ENCODE measurements around the gene LSG1.

LSG1 gene

GRCh38 chr3:194659778-194660177 is 12.2 kb downstream of the LSG1 start:
- H3K9me3 Mint-ChIP-seq = no peaks in the 10 kb centered on the region
- no peaks in the 10 kb centered on the region for H3K27me3 Mint-ChIP-seq
- no peaks in the 10 kb centered on the region for H3K4me1 Mint-ChIP-seq (ENCODE audit: low read depth)
- no peak overlapping the region for H3K4me3 Mint-ChIP-seq
- intact Hi-C loops (cut with micrococcal nuclease) = no loop called here
- peaks cover 77% of the 10 kb centered on the region for H3K36me3 Mint-ChIP-seq (ENCODE audit: low read depth)
- no peak overlapping the region for H3K27ac Mint-ChIP-seq

- Mint-ChIP-seq H3K27me3 (no peaks in the 10 kb centered on the region), H3K4me1 (ENCODE audit: low read depth) (no peaks in the 10 kb centered on the region), H3K27ac (no peak overlapping the region), H3K9me3 (no peaks in the 10 kb centered on the region), H3K4me3 (no peak overlapping the region), H3K36me3 (ENCODE audit: low read depth) (peaks cover 77% of the 10 kb centered on the region)
- intact Hi-C loops (cut with micrococcal nuclease) = no loop called here
These were observed 13.3 kb downstream of the LSG1 start for GRCh38 chr3:194658477-194659242.

- H3K27me3 Mint-ChIP-seq = no peaks in the 10 kb centered on the region
- H3K4me3 Mint-ChIP-seq = no peak overlapping the region
- H3K27ac Mint-ChIP-seq = no peak overlapping the region
- no peaks in the 10 kb centered on the region for H3K9me3 Mint-ChIP-seq
- no peaks in the 10 kb centered on the region for H3K4me1 Mint-ChIP-seq (ENCODE audit: low read depth)
- peaks cover 81% of the 10 kb centered on the region for H3K36me3 Mint-ChIP-seq (ENCODE audit: low read depth)
- intact Hi-C loops (cut with micrococcal nuclease) = no loop called here
These were observed 14.6 kb downstream of the LSG1 start for GRCh38 chr3:194657439-194657838.

- intact Hi-C loops (cut with micrococcal nuclease) = no loop called here
- peaks cover 93% of the 10 kb centered on the region for H3K36me3 Mint-ChIP-seq (ENCODE audit: low read depth)
- no peak overlapping the region for H3K4me3 Mint-ChIP-seq
- H3K27ac Mint-ChIP-seq = no peak overlapping the region
- H3K27me3 Mint-ChIP-seq = no peaks in the 10 kb centered on the region
- no peaks in the 10 kb centered on the region for H3K4me1 Mint-ChIP-seq (ENCODE audit: low read depth)
- H3K9me3 Mint-ChIP-seq = no peaks in the 10 kb centered on the region
These were observed 17.5 kb downstream of the LSG1 start for GRCh38 chr3:194654443-194654842.

GRCh38 chr3:194647747-194648146 is 24.2 kb downstream of the LSG1 start:
- peaks cover 89% of the 10 kb centered on the region for H3K36me3 Mint-ChIP-seq (ENCODE audit: low read depth)
- no peak overlapping the region for H3K4me3 Mint-ChIP-seq
- intact Hi-C loops (cut with micrococcal nuclease) = no loop called here
- H3K4me1 Mint-ChIP-seq (ENCODE audit: low read depth) = no peaks in the 10 kb centered on the region
- no peaks in the 10 kb centered on the region for H3K27me3 Mint-ChIP-seq
- H3K27ac Mint-ChIP-seq = no peak overlapping the region
- H3K9me3 Mint-ChIP-seq = no peaks in the 10 kb centered on the region

- Mint-ChIP-seq H3K36me3 (ENCODE audit: low read depth) (peaks cover 79% of the 10 kb centered on the region), H3K4me3 (no peak overlapping the region), H3K27ac (no peak overlapping the region), H3K4me1 (ENCODE audit: low read depth) (no peaks in the 10 kb centered on the region), H3K9me3 (no peaks in the 10 kb centered on the region), H3K27me3 (no peaks in the 10 kb centered on the region)
- intact Hi-C loops (cut with micrococcal nuclease) = no loop called here
These were observed 29.2 kb downstream of the LSG1 start for GRCh38 chr3:194642769-194643168.

GRCh38 chr3:194640829-194641228 is 31.2 kb downstream of the LSG1 start:
- Mint-ChIP-seq H3K4me1 (ENCODE audit: low read depth) (peaks cover 9% of the 10 kb centered on the region), H3K27me3 (no peaks in the 10 kb centered on the region), H3K4me3 (no peak overlapping the region), H3K36me3 (ENCODE audit: low read depth) (peaks cover 68% of the 10 kb centered on the region), H3K9me3 (no peaks in the 10 kb centered on the region), H3K27ac (no peak overlapping the region)
- intact Hi-C loops (cut with micrococcal nuclease) = no loop called here

GRCh38 chr3:194638991-194639605 is 32.9 kb downstream of the LSG1 start:
- H3K9me3 Mint-ChIP-seq = no peaks in the 10 kb centered on the region
- intact Hi-C loops (cut with micrococcal nuclease) = no loop called here

GRCh38 chr3:194637541-194638400 is 34.2 kb downstream of the LSG1 start:
- Mint-ChIP-seq H3K27me3 (no peaks in the 10 kb centered on the region), H3K36me3 (ENCODE audit: low read depth) (peaks cover 37% of the 10 kb centered on the region), H3K4me1 (ENCODE audit: low read depth) (peaks cover 20% of the 10 kb centered on the region), H3K27ac (no peak overlapping the region), H3K4me3 (no peak overlapping the region), H3K9me3 (no peaks in the 10 kb centered on the region)
- intact Hi-C loops (cut with micrococcal nuclease) = no loop called here

More at GRCh38 chr3:194638991-194639605, 32.9 kb downstream of the LSG1 start:
- Mint-ChIP-seq H3K4me1 (ENCODE audit: low read depth) (peaks cover 14% of the 10 kb centered on the region), H3K36me3 (ENCODE audit: low read depth) (peaks cover 50% of the 10 kb centered on the region), H3K27ac (no peak overlapping the region), H3K27me3 (no peaks in the 10 kb centered on the region), H3K4me3 (no peak overlapping the region)

GRCh38 chr3:194637066-194637465 is 34.9 kb downstream of the LSG1 start:
- Mint-ChIP-seq H3K9me3 (no peaks in the 10 kb centered on the region), H3K27ac (no peak overlapping the region), H3K4me1 (ENCODE audit: low read depth) (peaks cover 27% of the 10 kb centered on the region), H3K4me3 (no peak overlapping the region), H3K36me3 (ENCODE audit: low read depth) (peaks cover 32% of the 10 kb centered on the region), H3K27me3 (peaks cover 4% of the 10 kb centered on the region)
- intact Hi-C loops (cut with micrococcal nuclease) = no loop called here

- intact Hi-C loops (cut with micrococcal nuclease) = no loop called here
- peaks cover 6% of the 10 kb centered on the region for H3K27me3 Mint-ChIP-seq
- no peaks in the 10 kb centered on the region for H3K36me3 Mint-ChIP-seq (ENCODE audit: low read depth)
- peaks cover 31% of the 10 kb centered on the region for H3K4me1 Mint-ChIP-seq (ENCODE audit: low read depth)
- H3K9me3 Mint-ChIP-seq = no peaks in the 10 kb centered on the region
- H3K27ac Mint-ChIP-seq = no peak within 1 kb of the TSS
- peak within 1 kb of the TSS; percentile 78 for H3K4me3 Mint-ChIP-seq
These were observed 38.5 kb downstream of the LSG1 start, which contains the start of gene TMEM44 for GRCh38 chr3:194633349-194634004. TMEM44 (minus strand) TSS chr3:194633419; CDS start chr3:194633215, 204 bp downstream.

- Mint-ChIP-seq H3K4me3 (peak overlapping the region; percentile 78), H3K36me3 (ENCODE audit: low read depth) (no peaks in the 10 kb centered on the region), H3K9me3 (no peaks in the 10 kb centered on the region), H3K27ac (no peak overlapping the region), H3K4me1 (ENCODE audit: low read depth) (peaks cover 31% of the 10 kb centered on the region), H3K27me3 (peaks cover 6% of the 10 kb centered on the region)
- intact Hi-C loops (cut with micrococcal nuclease) = no loop called here
These were observed 39.1 kb downstream of the LSG1 start for GRCh38 chr3:194632809-194633348.

GRCh38 chr3:194632226-194632808 is 39.7 kb downstream of the LSG1 start:
- H3K27ac Mint-ChIP-seq = no peak overlapping the region
- H3K4me3 Mint-ChIP-seq = peak overlapping the region; percentile 78
- no peaks in the 10 kb centered on the region for H3K36me3 Mint-ChIP-seq (ENCODE audit: low read depth)
- H3K27me3 Mint-ChIP-seq = peaks cover 6% of the 10 kb centered on the region
- H3K4me1 Mint-ChIP-seq (ENCODE audit: low read depth) = peaks cover 27% of the 10 kb centered on the region
- intact Hi-C loops (cut with micrococcal nuclease) = no loop called here
- no peaks in the 10 kb centered on the region for H3K9me3 Mint-ChIP-seq
